NOMO-1 treated with DMSO at 0.1 percent for 48 hours (cell line): ENCODE measurements around the gene ZNHIT3.
"Not testable (repeated sequence)": the region's sequence is repeated elsewhere in the genome, so short reads cannot be mapped to it uniquely, and the experiment has no call there.

Experiments used
- DNase-seq: peaks from one replicate; lab custom pipeline; 2025; ENCODE audit not compliant: unreplicated experiment; lab: John Stamatoyannopoulos, UW

Gene ZNHIT3

DNA sequence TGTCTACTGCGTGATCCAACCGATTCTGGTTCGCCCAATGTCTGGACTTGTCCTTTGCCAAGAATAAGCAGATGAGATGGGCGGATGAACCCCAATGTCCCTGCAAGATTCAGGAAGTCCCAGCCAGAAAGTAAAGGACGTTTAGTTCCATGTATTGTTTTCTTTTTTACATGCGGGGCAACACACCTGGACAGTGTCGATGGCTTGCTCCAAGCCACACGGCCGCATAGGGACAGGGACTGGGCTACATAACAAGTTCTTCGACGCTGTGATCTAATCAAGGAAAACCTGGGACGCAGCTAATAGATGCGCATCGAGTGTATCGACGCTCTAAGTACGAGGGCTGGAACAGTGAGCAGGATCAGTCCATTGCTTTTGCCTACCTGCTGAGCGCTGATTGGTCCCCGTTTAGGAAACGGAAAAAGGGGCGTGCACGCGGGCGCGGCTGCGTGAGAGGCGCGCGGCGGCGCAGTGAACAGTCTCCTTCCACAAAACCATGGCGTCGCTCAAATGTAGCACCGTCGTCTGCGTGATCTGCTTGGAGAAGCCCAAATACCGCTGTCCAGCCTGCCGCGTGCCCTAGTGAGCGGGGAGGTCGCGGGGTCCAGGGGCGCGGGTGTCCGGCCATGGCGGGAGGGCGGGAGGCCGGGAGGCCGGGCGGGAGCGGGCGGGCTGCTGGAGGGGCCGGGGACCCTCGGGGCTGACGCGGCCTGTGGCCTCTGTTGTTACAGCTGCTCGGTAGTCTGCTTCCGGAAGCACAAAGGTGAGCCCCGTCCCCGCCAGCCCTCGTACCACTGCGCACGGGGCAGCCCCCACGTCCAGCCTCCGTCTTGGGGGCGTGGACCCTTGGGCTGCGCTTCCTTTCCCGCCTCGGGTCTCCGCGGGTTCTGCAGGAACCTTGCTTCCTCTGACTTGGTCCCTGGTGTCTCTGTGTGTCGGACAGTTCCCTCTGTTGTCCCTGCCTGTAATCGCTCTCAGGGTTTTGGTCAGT lies at the start of gene ZNHIT3:
TSS of gene ZNHIT3 (plus strand) at position 478 of the 991 bp plus-strand sequence. CDS start at position 497, 19 bp downstream.
- DNase-seq = peak; percentile 98

DNA sequence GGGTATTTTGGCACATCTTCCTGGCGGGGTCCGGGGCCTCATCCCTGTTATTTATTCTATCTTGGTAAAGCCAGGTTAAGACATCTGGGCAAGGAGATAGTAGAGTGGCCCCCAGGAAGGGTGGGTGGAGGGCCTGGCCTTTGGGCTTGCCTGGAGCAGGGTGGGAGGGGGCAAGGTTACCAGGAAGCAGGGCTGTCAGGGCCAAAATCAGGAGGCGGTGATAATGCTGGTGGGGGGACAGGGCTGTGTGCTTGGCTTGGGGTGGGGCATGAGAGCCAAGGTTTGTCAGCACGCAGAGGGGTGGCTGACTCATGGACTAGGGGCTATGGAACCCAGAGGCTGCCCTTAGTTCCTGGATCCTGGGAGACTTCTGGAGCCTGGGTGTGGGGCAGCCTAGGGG lies 44.7 kb upstream of the ZNHIT3 start:
- DNase-seq = not testable (repeated sequence)

DNA sequence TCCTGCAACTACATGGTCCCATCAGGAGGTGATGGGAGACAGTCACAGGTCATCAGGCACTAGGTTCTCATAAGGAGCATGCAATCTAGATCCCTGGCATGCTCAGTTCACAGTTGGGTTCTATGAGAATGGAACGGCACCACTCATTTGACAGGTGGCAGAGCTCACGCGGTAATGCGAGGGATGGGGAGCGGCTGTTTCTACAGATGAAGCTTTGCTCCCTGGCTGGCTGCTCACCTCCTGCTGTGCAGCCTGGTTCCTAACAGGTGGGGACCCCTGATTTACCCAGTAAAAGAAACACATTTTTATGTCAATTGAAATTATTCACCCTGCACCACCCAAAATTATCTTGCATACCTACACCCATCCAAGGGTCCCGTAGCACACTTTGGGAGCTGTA lies 42.7 kb upstream of the ZNHIT3 start:
- no peak for DNase-seq

DNA sequence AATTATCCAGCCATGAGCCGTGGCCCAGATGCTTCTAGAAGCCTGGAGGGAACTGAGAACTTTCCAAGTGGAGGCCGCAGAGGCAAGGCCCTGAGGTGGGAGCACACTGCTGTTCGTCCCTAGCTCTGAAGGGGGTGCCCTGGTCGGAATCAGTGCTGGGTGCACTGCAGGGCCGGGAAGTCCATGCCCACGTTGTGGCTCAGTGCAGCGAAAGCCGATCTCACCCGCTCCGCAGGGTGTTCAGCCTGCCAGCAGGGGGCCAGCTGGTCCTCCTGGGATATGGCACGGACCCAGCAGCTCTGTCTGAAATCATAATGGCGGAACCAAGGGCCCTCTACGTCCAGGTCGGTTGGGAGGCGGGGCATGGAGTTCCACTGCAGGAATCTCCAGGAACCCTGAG lies 36.5 kb upstream of the ZNHIT3 start:
- not testable (repeated sequence) for DNase-seq

DNA sequence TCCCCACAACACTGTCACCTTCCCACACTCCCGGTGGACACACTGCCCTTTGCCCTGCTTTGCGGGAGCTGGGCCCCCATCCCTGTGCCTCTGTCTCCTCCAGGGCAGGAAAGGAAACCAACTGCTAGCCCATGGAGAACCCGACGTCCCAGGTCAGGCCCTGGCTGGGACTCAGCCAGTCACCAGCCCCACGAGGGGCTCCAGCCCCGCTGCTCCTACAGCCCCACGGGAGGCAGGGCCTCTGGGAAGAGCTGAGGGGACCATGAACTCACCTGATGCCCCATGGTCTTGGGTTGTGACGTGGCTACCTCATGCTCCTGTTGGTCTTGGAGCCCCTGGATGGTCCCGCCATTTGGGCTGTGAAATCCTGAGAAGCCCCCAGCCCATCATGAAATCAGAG lies 33.6 kb upstream of the ZNHIT3 start:
- not testable (repeated sequence) for DNase-seq

DNA sequence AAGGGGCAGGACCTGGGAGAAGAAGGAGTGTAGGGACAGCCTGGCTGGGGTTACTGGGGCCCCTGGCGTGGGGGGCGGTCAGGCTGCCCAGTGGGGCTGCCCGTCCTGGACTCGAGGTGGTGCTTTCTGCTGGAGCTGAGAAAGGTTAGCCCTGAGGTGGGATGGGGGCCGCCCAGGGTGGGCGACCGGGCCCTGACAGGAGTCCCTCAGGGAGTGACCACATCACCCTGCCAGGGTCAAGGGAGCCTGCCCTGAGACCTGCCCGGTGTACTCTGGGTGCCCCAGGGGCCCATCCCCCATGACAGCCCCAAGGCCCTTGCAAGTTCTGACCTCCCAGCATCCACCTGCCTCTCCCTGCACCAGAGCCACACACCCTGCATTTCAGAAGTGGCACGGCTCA lies 28.8 kb upstream of the ZNHIT3 start:
- not testable (repeated sequence) for DNase-seq

DNA sequence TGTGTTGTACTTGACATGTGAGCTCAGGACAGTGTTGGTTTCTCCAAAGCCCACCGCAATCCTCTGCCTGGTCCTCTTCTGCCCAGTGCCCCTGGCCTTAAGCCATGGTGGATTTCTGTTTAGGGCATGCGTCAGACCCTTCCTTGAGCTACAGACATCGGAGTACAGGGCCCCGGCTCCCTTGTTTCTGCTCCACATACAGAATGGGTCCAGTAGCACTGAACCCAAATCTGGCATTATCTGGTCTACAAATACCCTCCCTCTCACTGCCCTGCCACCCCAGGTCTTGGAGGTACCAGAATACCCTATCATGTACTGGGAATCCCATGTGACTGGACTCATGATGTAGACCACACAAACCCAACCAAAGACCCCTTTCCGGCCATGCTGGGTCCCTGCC lies 27.4 kb upstream of the ZNHIT3 start:
- DNase-seq = no peak

DNA sequence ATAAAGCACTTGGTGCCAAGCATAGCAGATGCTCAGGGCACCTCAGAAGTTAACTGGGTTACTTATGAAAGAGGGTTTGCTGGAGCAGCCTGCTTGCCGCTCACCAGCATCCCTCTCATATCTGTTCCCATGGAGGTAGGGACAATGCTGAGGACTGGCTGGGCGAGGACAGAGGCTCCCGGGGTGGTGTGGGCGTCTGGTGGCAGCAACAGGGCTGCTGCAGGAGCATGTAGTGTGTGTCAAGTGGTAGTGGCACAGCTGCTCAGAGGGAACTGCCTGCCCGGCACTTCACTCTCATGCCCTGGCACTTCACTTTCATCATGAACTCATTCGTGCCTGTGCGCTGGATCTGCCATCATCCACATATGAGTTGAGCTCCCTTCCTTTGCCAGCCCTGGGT lies 26.9 kb upstream of the ZNHIT3 start:
- no peak for DNase-seq

DNA sequence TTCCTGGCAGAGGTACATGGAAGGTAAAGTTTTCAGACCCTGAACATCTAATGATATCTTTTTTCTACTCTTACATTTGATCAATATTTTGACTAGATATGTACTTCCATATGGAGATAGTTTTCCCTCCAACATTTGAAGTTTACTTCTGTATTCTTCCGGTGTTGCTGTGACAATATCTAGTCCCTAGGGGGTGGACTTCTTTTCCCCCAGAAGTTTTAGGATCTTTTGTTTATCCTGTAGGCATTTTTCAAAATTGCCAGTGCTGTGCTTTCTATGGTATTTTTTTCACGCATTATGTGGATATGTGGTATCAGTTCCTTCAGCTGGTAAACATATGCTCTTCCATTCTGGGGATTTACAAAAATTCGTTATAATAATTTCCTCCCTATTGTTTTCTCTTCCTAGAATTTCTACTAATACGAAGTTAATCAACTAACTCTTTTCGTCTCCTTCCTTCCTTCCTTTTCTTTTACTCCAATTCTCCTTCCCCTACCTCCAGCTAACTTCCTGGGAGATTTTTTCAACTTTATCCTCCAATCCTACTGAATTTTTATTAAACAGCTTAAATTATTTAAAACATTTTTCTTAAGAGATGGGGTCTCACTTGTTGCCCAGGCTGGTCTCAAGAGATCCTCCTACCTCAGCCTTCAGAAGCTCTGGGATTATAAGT lies 26.1 kb upstream of the ZNHIT3 start:
- no peak for DNase-seq

DNA sequence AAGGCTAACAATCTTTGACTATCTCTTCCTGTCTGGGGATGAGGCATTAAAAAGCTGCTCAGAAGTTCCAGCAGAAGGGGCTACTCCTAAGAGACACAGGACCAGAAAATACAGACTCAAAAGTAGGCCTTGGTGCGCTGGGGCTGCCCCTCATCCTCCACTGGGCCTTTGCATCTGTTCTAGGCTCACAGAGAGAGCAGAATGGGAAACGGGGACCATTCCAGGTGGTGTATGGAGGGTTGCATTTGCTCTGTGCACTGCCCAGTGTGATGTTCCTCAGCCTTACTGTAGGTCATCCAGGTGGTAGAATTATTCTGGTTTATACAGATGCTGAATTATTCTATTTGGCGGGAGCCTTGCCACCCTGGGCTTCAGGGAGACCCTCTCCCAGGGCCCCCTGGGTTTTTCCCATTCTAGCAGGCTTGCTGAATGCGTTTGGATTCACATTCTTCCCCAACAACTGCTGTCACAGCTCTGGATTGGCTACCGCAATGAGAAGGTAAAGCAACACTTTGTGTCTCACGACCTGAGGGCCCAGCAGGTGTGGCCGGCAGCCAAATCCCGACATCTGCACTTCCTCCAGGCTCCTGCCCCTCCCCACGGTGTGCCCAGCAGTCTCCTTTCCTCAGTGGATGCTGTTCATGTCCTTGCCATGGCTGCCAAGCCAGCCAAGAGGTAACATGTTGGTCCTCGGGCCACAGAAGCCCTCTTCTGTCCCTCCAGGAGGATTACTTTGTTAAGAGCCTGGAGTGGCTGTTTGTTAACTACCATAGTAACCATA lies 25.0 kb upstream of the ZNHIT3 start:
- no peak for DNase-seq

DNA sequence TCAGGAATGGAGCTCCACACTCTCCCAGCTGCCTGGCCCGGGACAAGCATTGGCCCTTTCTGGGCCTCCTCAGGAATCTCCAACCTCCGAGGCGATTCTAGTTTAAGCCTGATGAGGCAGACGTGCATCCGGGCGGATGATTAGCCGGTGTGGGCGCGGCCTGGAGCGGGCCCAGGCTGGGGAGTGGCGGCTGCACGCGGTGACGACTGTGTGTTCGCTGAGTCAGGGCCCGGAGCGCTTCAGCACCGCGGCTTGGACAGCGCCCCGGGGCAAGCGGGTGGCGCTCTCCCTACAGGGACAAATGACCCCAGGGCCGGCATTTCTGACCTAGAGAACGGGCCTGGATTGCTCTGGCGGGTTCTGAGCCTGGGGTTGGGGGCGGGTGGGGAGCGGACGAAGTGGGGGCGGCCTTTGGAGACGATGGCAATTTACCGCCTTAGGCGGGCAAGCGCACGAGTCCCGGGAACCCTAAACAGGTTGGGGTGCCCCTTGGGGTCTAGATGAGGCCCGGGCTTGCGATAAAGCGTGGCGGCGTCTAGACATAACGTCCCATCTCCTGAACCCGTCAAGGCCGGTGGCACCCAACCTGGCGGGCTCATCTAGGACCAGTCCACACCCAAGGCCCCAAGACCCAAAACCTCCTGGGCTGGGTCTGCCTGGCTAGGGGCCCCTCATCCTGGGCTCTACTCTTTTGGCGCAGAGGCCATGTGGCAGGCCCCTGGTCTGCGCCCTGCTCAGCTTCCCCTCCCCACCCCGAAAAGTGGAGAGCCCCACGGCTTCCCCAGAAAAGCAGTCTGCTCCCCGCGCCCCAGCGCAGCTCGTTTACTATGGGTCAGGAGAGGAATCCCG lies 22.3 kb upstream of the ZNHIT3 start:
- peak; percentile 66 for DNase-seq

DNA sequence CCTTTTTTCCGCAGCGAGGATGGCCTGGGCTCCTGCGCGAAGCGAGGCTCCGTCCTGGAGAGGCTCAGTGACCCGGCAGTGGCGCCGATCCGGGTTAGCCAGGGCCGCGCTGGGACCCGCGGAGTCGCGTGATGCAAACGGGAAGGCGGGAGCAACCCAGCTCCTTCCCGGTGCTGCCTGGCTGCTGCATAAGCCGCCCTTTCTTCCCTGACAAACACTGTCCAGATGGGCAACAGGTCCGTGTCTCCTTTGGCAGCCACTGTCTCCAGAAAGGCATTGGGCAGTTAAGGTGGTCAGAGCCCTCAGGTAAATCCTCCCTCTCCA lies 21.8 kb upstream of the ZNHIT3 start:
- no peak for DNase-seq

DNA sequence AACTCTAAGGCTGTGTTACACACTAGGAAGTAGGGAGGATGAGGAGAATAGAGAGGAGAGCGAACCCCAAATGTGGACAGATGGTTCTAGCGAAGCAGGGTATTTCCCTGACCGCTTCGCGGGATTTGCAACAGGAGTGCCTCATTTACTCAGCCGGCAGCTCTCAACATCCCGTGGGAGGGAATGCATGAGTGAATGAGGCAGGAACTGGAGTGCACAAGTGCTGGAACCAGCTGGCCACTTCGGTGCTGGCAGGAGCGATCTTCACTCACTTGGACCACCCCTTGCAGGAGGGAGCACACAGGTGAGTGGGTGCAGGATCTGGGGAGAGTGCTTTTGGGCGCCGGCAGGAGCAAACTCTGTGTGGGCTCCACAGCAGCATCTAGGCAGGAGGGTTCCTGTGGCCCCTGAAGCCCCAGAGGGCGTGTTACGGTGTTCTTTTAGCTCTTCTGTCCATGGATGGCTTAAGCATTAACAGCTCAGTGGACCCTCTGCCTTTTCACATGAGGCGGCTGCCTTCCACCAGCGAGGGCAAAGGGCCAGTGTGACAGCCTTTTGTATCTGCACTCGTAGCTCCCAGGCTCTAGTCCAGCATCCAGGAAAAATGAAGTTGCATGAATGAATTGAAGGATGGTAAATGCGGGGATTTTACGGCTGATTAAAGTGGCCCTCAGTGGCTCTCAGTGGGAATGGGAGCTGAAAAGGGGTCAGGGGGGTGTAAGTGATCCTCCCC lies 17.4 kb upstream of the ZNHIT3 start:
- DNase-seq = no peak

DNA sequence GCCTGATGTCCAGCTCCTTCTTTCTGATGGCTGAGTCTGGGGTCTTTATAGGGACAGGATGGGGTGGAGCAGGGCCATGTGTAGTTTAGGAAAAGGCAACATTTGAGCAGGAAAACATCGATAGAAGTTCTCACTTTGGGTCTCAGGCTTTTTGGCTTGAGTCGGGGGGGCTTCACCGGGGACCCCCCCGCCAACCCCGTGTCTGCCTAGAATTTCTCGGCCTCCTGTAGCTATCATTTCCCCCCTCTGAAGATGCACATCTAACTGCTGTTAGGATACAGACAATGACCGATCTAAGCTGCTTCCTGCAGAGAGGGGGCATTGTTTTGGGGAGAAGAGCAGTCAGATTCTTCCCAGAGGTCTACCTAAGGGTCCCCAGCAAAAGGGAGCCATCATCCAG lies 16.7 kb upstream of the ZNHIT3 start:
- DNase-seq = no peak

DNA sequence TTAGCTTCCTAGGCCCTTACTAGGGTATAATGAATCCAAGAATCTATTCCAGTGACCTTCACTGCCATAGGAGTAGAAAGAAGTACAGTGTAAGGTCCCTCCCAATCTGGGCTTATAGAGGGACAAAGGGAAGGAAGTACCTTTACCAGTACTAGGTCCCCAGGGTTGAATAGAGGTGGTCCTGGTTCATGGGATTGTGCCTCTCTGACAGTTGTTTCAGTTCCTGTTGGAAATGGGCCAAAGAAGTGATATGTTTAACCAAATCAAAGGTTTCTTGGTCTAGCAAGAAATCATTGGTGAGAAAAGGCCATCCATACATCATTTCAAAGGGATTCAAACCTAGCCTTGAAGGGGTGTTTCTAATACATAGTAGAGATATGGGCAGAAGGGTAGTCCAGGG lies 16.0 kb upstream of the ZNHIT3 start:
- no peak for DNase-seq

DNA sequence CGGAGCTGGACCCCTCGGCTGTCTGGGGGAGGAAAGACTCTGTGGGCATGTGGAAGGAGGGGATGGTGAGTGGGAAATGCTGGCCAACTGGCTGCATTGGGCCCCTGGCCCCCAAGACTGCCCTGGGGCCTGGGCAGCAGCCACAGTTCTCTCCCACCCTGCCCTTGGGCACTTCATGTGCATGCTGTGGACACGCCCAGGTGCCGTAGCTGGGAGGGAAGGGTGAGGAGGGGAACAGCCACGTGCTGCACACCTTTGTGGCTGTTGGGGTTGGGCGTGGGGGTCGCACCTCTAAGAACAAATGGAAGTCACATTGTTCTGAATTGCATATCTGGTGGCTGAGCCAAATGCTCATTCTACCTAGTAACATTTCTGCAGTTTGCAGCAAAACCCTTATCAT lies 11.9 kb upstream of the ZNHIT3 start:
- no peak for DNase-seq

DNA sequence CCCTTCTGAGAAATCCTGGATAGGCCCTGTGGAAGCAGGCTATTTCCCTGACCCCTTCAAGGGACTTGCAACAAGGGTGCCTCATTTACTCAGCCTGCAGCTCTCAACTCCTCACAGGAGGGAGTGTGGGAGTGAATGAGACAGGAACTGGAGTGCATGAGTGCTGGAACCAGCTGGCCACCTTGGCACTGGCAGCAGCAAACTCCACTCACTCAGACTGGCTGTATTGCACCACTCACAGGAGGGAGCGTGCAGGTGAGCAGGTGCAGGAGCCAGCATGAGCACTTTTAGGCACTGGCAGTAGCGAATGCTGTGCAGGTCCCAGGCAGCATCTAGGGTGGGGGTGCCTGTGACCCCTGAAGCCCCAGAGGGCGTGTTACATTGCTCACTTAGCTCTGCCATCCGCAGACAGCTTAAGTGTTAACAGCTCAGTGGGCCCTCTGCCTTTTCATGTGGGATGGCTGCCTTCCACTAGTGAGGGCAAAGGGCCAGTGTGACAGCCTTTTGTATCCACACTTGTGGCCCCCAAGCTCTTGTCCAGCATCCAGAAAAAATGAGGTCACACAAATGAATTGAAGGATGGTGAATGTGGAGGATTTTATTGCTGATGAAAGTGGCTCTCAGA lies 11.0 kb upstream of the ZNHIT3 start:
- DNase-seq = no peak

DNA sequence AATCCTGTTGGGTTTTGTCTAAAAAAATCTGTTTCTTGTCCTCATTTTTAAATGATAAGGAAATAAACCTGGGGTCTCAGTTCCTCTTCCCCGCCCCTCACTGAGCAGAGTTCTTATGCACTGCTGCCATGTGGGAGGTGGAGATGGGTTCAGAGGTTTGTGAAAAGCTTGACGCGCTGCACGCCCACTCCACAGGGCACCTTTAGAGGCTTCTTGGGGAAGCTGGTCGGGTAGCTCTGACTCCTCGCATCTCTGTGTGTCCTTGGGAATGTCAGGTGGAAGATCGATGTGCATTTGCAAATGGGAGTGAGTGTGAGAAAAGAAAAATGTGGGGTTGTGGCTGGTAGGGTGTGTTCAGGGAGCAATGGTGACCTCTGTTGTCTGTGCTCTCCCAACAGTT lies 4.7 kb upstream of the ZNHIT3 start:
- DNase-seq = no peak
